GM12801 (cell line): Measurements from ENCODE around the gene PTH2.

Source experiments
- TF ChIP-seq, protein P1 (sequence below): IDR thresholded peaks from one replicate; pipeline ENCODE4 v1.5.1; 2011; ENCODE audit warnings: control low read depth; ENCODE audit not compliant: insufficient read length; ENCODE audit errors: extremely low read depth

The PTH2 gene

DNA sequence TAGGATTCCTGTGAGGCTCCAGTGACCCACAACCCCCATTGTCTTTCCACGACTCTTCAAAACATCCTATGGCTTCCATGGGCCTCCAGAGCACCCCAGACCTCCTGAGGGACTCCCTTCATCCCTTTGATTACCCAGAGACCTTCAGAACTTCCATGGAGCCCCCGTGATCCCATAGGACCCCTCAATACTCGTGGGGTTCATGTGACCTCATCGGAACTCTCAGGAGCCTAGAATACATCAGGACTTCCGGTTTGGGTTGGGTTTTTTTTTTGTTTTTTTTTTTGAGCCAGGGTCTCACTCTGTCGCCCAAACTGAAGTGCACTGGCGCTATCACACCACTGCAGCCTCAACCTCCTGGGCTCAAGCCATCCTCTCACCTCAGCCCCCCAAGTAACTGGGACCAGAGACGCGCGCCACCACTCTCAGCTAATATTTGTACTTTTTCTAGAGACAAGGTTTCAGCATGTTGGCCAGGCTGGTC, 30.6 kb upstream of the PTH2 start:
- TF ChIP-seq, protein P1, sequence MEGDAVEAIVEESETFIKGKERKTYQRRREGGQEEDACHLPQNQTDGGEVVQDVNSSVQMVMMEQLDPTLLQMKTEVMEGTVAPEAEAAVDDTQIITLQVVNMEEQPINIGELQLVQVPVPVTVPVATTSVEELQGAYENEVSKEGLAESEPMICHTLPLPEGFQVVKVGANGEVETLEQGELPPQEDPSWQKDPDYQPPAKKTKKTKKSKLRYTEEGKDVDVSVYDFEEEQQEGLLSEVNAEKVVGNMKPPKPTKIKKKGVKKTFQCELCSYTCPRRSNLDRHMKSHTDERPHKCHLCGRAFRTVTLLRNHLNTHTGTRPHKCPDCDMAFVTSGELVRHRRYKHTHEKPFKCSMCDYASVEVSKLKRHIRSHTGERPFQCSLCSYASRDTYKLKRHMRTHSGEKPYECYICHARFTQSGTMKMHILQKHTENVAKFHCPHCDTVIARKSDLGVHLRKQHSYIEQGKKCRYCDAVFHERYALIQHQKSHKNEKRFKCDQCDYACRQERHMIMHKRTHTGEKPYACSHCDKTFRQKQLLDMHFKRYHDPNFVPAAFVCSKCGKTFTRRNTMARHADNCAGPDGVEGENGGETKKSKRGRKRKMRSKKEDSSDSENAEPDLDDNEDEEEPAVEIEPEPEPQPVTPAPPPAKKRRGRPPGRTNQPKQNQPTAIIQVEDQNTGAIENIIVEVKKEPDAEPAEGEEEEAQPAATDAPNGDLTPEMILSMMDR: no peak

GRCh38 chr19:49453013-49453756, 29.9 kb upstream of the PTH2 start, which contains the start of gene ALDH16A1:
ALDH16A1 (plus strand) TSS chr19:49453225; CDS start chr19:49453332, 107 bp downstream.
- TF ChIP-seq, protein P1: no peak

DNA sequence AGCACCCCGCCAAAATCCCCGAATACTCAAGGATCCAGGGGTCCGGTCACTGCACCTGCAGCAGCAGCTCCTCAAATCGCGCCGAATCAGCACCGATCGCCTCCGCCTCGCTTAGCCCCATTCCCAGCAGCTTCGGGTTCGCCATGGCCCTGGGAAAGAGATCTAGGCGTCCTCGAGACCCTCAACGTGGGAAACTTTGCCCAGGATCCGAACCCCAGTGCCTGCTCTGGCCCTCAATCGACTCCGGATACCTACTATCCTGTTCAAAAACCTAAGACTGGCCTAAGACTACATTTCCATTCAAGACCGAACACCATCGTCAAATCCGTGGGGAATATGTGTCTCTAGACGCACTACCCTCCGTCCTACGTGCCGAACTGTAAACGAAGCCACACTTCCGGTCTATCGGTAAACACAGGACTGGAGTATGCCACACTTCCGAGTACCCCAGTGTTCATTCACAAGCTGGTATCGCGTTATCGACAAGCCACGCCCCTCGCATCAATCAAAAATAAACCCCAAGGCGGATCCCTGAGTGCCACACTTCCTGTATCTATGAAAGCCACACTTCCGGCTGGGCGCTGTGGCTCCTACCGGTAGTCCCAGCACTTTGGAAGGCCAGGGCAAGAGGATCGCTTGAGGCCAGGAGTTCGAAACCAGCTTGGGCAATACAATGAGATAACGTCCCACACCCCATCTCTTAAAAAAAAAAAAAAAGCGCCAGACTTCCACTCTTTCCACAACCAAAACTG, 28.4 kb upstream of the PTH2 start, which contains the start of gene PIH1D1:
TSS of gene PIH1D1 (minus strand) at position 385 of the 752 bp plus-strand sequence. CDS start at position 145, 240 bp downstream.
- TF ChIP-seq, protein P1: no peak

DNA sequence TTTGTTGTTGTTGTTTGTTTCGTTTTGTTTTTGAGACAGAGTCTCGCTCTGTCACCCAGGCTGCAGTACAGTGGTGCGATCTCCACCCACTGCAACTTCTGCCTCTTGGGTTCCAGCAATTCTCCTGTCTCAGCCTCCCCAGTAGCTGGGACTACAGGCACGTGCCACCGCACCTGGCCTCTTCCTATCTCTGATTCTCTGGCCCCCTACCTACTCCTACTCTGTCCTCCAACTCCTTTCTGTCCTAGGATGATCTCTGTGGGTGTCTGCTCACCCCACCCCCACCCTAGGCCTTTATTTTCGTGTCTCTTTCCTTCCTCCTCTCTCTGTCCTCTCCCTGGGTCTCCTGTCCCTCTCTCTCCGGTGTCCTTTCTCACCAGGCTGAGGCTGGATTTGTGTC, 27.2 kb upstream of the PTH2 start:
- TF ChIP-seq, protein P1: no peak

GRCh38 chr19:49448432-49448786, 25.2 kb upstream of the PTH2 start:
- TF ChIP-seq, protein P1: no peak

- TF ChIP-seq, protein P1: no peak
Observed at GRCh38 chr19:49447485-49448431, 24.5 kb upstream of the PTH2 start.
